Left lobe of liver (tissue), 2 donors: Measurements from ENCODE around the gene RRP1B. TPM values are rescaled to one million over a fixed set of nuclear protein-coding genes. Genes with fewer than 3 reads are reported as not detected.
A peak's percentile ranks its signal among the peaks of the same experiment; 100 is the strongest.
"Not testable (repeated sequence)": the region's sequence is repeated elsewhere in the genome, so short reads cannot be mapped to it uniquely, and the experiment has no call there.

ENCODE experiments used
- ATAC-seq: fragments of 200-7000 bp; cut with Tn5 transposase; one replicate; pipeline ENCODE4 v1.9.1; 2020; ENCODE audit warnings: mild to moderate bottlenecking, moderate library complexity
- DNase-seq: peaks from one replicate; pipeline ENCODE4 v3.0.0-alpha.2; 2020; ENCODE audit warnings: low spot score
- total RNA-seq: library from RNA; stranded (reverse); gene quantifications from one replicate; pipeline ENCODE4 v1.2.1, GENCODE V29; 2021
- donor health status: DM: no; HTN: no; CAD: no; lungs with moderate emphysema.
- donor health status: DM: no; HTN: yes; CAD: no.

Gene RRP1B
- total RNA-seq, 1 donor from 2014 or later: 7.7 TPM

DNA sequence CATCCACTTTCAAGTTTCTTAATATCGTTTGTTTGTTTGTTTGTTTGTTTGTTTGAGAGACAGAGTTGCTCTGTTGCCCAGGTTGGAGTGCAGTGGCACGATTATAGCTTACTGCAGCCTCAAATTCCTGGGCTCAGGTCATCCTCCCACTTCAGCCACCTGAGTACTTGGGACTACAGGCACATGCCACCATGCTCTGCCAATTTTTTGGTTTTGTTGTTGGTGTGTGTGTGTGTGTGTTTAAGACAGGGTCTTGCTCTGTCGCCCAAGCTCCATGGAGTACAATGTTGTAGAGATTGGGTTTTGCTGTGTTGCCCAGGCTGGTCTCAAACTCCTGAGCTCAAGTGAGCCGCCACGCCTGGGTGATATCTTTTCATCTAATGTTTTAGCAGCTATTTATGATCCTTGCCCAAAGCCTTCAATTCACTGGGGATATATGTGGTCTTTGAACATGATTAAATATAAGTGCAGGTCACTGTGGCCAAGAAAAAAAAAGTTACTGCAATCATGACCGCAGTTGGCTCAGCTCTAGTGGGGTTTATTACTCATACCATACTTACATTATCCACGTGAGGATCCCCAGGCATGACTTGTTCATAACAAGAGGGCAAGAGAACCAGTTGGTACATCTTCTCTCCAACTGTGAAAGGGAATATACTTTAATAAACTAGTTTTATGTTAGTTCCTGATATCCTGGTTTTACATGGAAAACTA is 8.0 kb downstream of the RRP1B start:
- ATAC-seq (no peak), DNase-seq (no peak)

DNA sequence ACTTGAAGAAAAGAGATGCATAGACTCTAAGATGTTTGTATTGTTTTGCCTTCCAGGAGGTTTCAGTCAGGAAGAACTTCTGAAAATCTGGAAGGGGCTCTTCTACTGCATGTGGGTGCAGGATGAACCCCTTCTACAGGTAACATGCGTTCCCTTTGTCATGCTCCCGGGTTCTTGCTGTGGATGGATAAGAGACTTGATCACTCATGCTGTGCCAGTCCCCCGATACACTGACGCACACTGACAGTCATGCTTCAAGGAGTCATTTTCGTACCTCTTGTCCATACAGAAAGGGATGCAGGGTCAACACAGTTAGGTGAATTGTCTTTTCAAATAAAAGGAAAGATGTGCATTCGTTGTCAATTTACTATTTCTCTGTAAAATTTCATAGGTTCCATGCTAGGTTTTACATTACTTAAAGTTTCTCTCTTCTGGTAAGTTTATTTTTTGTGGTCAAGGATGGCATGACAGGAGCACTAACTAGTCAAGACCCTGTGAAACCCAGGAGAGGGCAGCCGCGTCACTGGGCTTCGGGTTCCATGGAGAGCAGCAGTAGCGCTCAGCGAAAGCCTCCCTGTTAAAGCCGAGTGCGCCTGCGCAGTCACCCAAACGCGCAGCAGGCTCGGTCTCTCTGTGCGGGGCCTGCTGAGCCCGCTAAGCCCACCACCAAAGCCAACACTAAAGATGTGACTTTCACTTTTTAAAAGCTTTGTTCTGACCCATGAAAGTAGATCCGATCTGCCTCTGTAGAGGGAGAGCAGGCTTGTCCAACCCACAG is 10.7 kb downstream of the RRP1B start:
- ATAC-seq (no peak), DNase-seq (no peak)

DNA sequence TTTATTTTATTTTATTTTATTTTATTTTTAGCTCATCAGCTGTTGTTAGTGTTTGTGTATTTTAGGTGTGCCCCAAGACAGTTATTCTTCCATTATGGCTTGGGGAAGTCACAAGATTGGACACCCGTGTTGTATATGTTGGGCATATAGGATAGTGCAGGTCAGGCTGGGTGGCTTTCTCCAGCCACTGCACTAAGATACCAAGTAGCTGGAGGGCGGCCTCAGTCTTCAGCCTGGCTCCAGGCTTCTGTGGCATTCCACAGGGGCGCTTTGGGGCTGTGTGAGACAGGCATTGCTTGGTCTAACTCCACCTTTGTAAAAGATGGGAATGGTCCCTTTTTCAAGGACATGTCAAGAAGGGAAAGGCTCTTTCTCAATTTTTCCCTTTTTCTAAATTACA is 16.5 kb downstream of the RRP1B start:
- ATAC-seq (no peak), DNase-seq (no peak)

DNA sequence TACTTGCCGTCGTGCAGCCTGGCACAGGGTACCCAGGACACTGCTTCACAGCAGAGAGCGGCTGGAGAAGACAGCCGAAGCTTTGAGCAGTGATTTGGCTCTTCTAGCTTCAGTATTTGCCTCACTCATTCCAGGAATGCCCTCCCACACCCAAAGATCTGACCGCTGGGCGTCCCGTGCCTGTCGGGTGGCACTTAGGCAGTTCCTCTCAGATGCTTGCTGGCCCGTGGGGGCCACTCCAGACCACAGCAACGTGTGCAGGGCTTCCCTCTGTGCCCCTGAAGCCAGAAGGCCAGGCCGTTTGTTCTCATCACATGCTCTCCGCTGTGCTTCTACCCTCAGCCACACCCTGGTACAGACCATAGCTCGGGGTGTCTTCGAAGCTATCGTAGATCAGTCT is 17.0 kb downstream of the RRP1B start:
- DNase-seq: no peak

DNA sequence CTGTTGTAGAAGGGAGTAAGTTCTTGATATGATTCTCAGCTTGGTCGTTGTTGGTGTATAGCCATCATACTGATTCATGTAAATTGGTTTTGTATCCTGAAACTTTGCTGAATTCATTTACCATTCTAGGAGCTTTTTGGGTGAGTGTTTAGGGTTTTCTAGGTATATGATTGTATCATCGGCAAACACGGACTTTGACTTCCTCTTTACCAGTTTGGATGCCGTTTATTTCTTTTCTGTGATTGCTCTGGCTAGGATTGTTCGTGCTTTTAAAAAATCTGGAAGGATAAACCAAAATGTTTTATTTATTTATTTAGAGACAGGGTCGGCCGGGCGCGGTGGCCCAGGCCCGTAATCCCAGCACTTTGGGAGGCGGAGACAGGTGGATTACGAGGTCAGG is 20.6 kb downstream of the RRP1B start:
- no peak for ATAC-seq
- no peak for DNase-seq

More for the DNA sequence above, 17.0 kb downstream of the RRP1B start:
- ATAC-seq: no peak

DNA sequence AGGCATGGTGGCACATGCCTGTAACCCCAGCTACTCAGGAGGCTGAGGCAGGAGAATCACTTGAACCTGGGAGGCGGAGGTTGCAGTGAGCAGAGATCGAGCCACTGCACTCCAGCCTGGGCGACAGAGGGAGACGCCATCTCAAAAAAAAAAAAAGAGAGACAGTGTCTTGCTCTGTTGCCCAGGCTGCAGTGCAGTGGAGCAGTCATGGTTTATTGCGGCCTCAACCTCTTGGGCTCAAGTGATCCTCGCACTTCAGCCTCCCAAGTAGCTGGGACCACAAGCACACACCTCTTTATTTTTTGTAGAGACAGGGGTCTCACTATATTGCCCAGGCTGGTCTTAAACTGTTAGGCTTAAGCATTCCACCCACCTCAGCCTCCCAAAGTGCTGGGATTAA is 21.1 kb downstream of the RRP1B start:
- ATAC-seq, DNase-seq: not testable (repeated sequence)

DNA sequence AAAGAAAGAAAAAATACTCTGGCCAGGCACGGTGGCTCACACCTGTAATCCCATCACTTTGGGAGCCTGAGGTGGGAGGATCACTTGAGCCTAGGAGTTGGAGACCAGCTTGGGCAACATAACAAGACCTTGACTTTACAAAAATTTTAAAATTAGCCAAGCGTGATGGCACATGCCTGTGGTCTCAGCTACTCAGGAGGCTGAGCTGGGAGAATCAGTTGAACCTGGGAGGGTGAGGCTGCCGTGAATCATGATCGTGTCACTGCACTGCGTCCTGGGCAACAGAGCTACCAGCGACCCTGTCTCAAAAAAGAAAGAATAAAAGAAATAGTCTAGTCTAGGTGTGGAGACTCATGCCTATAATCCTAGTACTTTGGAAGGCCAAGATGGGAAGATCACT is 22.3 kb downstream of the RRP1B start:
- ATAC-seq (no peak), DNase-seq (no peak)

DNA sequence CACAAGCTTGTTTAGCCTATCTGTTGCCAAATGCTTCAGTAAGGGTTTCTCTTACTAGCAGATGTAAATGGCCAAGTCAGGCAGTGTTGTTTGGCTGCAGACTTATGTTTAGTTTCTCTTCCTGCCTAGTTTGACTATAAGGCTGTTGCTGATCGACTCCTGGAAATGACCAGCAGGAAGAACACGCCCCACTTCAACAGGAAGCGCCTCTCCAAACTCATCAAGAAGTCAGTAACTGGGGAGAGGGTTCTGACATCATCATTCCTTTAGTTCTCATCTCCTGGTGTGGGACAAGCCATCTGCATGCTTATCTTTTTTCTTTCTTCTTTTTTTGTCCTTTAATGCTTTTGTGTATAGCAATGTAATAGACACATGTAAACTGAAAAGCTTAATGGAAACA is 25.1 kb downstream of the RRP1B start:
- ATAC-seq: peak; percentile 38

DNA sequence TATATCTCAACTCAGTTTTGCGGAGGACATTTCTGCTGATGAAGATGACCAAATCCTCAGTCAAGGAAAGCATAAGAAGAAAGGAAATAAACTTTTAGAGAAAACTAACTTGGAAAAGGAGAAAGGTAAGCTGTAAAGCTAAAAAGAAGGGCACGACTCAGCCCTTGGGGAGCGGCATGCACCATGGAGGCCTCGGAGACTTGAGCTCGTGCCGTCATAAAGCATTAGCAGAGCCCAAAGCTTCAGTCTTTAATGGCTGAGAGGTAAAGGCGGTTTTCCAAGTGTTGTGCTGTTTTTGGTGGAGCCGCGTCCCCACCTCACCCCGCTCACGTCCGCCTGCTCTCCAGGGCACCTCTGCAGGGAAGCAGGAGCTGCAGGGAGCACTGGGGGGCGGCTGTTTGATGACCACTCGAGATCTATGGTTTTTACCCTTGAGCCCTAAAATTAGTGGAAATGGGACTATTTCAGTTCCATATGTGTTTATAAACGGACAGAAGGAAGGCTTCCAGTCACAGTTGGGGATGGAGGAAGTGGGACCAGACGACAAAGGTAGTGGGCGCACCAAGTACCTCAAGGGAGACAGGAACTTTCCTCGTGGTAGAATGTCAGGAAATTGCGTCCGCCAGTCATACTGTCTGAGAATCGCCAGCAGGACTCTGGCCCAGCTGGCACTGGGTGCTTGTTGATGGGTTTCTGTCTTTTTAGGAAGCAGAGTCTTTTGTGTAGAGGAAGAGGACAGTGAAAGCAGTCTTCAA is 27.6 kb downstream of the RRP1B start:
- no peak for DNase-seq

More for the DNA sequence above, 25.1 kb downstream of the RRP1B start:
- DNase-seq: no peak

DNA sequence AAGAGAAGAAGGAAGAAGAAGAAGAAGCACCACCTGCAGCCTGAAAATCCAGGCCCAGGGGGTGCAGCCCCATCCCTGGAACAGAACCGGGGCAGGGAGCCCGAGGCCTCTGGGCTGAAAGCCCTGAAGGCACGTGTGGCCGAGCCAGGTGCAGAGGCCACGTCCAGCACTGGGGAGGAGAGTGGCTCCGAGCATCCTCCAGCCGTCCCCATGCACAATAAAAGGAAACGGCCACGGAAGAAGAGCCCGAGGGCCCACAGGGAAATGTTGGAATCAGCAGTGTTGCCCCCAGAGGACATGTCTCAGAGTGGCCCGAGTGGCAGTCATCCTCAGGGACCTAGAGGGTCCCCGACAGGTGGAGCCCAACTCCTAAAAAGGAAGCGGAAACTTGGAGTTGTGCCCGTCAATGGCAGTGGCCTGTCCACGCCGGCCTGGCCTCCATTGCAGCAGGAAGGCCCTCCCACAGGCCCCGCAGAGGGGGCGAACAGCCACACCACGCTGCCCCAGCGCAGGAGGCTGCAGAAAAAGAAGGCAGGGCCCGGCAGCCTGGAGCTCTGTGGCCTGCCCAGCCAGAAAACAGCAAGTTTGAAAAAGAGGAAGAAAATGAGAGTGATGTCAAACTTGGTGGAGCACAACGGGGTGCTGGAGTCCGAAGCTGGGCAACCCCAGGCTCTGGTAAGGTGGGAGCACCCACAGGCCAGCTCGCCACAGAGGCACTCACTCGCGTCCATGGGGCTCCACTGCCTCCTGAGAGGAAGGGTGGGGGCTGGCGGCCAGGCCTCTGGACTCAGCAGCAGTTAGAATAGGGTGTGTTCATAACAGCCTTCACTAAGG is 28.4 kb downstream of the RRP1B start:
- ATAC-seq: no peak
- DNase-seq: no peak

More for the DNA sequence above, 27.6 kb downstream of the RRP1B start:
- ATAC-seq: no peak

DNA sequence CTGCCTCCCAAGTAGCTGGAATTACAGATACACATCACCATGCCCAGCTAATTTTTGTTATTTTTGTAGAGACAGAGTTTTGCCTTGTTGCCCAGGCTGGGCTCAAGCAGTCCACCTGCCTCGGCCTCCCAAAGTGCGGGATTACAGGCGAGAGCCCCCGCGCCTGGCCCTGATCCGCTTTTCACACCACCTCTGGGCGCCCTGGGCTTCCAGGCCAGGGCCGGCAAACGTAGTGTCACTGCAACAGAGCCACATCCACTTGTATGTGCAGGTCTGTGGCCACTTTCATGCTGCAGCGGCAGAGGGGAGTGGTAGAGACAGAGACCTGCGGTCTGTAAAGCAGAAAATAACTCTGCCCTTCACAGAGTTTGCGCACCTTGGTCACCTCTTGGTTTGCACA is 29.5 kb downstream of the RRP1B start:
- DNase-seq: no peak
- ATAC-seq: no peak

DNA sequence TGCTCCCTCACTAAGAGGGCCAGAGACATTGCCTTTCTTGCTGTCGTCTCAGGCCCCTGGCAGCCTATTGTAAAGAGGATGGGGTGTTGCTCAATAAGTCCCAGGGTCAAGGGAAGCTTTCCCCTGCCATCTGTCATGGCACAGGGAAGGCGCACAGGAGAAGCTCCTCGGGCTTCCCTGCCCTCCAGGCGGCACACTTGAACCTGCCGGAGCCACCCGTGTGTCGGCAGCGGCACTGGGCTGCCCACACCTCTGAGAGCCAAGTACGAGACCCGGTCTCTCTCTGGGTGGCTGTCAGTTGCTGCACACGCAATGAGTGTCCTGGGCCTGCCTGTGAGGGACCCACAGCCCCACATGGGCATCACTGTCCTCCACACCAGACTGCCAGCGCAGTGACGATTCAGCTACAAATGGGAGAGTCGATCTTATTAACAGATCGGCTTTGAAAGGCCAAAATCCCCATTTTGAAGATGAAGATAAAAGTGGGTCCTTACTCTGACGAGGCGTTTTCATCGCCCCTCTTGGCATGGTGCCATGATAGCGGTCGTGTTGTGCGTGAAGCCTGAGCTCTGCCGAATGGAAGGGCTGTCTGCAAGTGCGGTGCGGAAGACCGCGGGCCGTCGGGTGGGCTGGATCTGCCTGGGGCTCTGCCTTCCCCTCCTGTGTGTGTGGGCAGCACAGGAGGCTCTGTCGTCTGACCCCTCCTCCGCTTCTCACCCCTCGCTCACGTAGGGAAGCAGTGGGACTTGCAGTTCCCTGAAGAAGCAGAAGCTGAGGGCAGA is 30.4 kb downstream of the RRP1B start:
- ATAC-seq (no peak), DNase-seq (no peak)

DNA sequence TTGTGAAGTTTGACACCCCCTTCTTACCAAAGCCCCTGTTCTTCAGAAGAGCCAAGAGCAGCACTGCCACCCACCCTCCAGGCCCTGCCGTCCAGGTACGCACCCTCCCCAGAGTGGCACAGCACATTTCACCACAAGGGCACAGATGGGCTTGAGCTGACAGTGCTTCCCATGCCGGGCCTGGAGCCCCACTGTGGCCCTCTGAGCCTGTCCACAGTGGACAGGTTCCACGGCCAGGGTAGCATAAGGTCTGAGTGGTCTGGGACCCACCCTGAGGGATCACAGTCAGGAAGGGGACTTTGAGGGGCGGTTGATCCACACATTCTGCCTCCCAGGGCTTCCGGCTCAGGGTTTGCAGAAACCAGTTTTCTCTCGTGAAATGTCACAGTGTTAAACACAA is 31.0 kb downstream of the RRP1B start:
- DNase-seq (no peak), ATAC-seq (no peak)

DNA sequence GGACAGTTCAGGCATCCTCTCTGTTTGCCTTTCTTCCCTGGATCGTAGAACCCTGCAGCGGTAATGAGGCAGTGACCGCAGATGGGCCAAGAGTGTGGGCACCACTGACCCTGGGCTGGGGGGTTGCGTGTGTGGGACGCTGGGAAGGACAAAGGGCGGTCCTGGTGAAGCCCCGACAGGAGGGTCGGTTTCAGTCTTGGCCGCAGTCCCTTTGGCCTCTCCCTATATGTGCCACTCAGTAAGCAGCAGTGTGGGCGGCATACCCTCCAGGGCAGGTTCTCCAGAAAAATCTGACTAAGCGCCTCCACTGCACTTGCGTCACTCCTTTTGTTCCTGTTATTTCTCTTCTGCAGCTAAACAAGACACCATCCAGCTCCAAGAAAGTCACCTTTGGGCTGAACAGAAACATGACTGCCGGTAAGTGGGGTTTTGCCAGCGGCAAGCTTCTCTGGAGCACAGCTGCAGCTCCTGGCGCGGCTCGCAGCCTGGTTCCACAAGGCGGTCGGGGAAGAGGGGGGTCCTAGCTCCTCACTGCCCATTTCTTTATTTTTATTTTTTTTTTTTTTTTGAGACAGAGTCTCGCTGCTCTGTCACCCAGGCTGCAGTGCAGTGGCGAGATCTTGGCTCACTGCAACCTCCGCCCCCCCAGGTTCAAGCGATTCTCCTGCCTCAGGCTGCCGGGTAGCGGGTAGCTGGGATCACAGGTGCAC is 31.9 kb downstream of the RRP1B start:
- ATAC-seq (no peak), DNase-seq (no peak)

DNA sequence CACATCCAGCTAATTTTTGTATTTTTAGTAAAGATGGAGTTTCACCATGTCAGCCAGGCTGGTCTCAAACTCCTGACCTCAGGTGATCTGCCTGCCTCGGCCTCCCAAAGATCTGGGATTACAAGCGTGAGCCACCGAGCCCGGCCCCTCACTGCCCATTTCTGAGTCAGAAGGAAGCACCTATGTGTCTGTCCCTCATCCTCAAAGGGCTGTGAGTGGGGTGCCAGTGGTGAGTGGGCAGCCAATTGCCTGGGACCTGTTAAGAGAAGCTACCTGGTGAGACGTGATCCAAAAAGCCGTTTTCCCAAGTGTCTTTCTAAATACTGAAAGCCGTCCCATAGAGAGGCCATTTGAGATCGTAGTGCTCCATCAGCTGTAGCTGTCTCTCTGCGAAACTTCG is 32.4 kb downstream of the RRP1B start:
- DNase-seq (no peak), ATAC-seq (no peak)

DNA sequence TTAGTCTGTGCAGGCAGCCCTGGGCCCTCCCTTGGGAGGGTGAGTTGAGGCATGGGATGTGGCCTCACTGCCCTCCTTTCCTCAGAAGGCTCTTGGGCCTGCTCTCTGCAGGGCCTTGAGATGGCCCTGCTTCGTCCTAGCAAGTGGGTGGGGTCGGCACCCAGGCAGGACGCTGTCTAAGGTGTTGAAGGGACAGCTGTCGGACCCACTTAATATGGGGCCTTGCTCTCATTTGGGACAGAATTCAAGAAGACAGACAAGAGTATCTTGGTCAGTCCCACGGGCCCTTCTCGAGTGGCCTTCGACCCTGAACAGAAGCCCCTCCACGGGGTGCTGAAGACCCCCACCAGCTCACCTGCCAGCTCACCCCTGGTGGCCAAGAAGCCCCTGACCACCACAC is 33.6 kb downstream of the RRP1B start:
- no peak for DNase-seq
- ATAC-seq: no peak

DNA sequence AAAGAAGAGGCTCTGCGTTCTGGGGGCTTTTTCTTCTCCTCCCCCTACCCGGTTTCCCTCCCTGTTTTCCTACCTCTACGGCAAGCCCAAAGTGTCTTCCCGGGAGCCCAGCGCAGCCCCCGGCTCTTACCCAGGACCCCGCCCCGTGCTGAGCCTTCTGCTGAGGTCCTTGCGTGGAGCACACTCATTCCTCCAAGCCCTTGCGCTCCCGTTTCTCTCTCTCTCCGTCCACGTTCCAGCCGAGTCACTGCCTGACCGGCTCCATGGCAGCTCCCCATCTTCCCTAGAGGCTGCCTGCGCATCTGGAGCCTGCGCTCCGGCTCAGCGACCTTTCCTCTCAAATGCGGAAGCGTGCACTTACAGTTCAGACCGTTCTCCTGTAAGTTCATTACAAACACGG is 34.6 kb downstream of the RRP1B start:
- ATAC-seq (no peak), DNase-seq (no peak)

DNA sequence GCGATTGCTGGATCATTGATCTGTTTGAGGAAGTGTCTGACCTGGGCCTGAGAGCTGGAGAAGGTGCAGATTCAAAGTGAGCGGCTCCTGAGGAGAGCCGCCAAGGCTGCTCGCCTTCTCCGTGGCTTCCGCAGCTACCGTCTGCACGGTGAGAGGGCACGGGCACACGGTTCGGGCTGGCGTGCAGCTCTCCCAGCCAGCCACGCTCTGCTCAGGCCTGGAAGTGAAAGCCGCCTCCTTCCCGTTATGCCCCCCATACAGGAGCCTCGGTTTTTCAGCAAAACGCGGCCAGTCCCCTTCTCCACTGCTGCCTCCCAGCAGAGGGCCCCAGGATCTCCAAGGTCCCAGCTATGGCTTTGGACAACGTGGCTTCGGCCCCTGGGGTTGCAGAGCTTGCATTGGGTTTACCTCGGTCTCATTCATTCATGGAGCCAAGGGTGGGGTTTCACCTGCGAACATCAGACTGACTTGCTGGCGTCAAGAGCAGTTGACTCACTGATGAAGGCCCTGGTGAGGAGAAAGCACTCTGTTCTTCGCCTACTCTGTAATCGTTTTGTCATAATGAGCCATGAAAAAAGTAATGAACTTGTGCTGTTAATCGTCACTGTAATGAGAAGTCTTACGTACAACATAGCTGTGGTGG is 35.2 kb downstream of the RRP1B start:
- DNase-seq (no peak), ATAC-seq (no peak)

DNA sequence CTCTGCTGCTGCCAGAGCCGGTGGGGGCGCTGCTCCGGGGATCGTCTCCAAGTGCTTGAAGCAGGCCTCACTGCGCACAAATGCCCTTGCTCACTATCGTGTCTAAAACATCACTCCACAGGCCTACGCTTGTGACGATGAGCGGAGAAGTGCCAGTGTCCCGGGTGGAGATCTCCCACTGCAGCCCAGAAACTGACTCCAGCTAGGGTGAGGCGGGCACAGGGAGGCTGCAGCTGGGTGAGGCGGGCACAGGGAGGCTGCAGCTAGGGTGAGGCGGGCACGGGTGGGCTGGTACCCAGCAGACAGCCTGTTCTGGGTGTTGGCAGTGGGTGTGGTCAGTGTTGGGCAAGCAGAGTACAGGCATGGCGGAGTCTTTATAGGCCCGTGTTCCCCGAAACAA is 36.9 kb downstream of the RRP1B start:
- DNase-seq (no peak), ATAC-seq (no peak)
